Thymus (tissue), 14 donors: ENCODE measurements around the gene HRG. TPM values are rescaled to one million over a fixed set of nuclear protein-coding genes. Genes with fewer than 3 reads are reported as not detected.
A peak's percentile ranks its signal among the peaks of the same experiment; 100 is the strongest.

Experiments
- DNase-seq, 9 donors: peaks; one replicate each; pipeline ENCODE4 v3.0.0-alpha.2; 2013; ENCODE audit warnings: low spot score in 9 of 9, low read depth in 6 of 9, missing footprints in 1 of 9
- H3K27ac ChIP-seq, 2 donors: one replicate each; pipeline ENCODE4 v1.5.1; 2013; ENCODE audit warnings: control low read depth in 1 of 2, low read depth in 1 of 2, low read length in 1 of 2, mild to moderate bottlenecking in 1 of 2, moderate library complexity in 1 of 2
- H3K27me3 ChIP-seq, 2 donors: one replicate each; pipeline ENCODE4 v1.5.1; 2013; ENCODE audit warnings: low read length in 1 of 2; ENCODE audit not compliant: control insufficient read depth in 2 of 2, insufficient read depth in 1 of 2
- H3K36me3 ChIP-seq, 2 donors: one replicate each; pipeline ENCODE4 v1.5.1; 2013; ENCODE audit warnings: low read length in 1 of 2, mild to moderate bottlenecking in 1 of 2, moderate library complexity in 1 of 2; ENCODE audit not compliant: control insufficient read depth in 2 of 2, insufficient read depth in 2 of 2
- H3K4me1 ChIP-seq, 2 donors: one replicate each; pipeline ENCODE4 v1.5.1; 2013; ENCODE audit warnings: low read length in 2 of 2; ENCODE audit not compliant: control insufficient read depth in 2 of 2, insufficient read depth in 2 of 2
- H3K4me3 ChIP-seq, 2 donors: one replicate each; pipeline ENCODE4 v1.5.1; 2013; ENCODE audit warnings: low read length in 2 of 2, control low read depth in 1 of 2, mild to moderate bottlenecking in 1 of 2
- H3K9me3 ChIP-seq, 2 donors: one replicate each; pipeline ENCODE4 v1.5.1; 2013; ENCODE audit warnings: low read length in 1 of 2, mild to moderate bottlenecking in 1 of 2; ENCODE audit not compliant: control insufficient read depth in 2 of 2, insufficient read depth in 1 of 2
- WGBS: extraction: QIAGEN DNeasy Blood & Tissue Kit; methylation state at CpG from one replicate; pipeline ENCODE4 v1.1.7; 2013; 5-methylcytosine and 5-hydroxymethylcytosine counted together
- long read RNA-seq, 10 donors: transcript quantifications; one replicate each; lab custom pipeline, GENCODE V29; 2026
- polyA plus RNA-seq: library from polyadenylated mRNA; stranded (reverse); fragments of 200-250 nt; gene quantifications from one replicate; pipeline ENCODE4 v1.2.3, GENCODE V29; 2013
- total RNA-seq: library from RNA; stranded (reverse); fragments of 120-200 nt; gene quantifications from one replicate; pipeline ENCODE4 v1.2.4, GENCODE V29; 2013
- donor health status: healthy.

HRG gene
- total RNA-seq (not detected), polyA plus RNA-seq (0.02 TPM)
- long read RNA-seq, donor 1 = 0 reads
- long read RNA-seq, donor 2 = 0 reads
- long read RNA-seq, donor 3 = 0 reads
- long read RNA-seq, donor 4 = 0 reads
- long read RNA-seq, donor 5 = 0 reads
- long read RNA-seq, donor 6 = 0 reads
- long read RNA-seq, donor 7 = 0 reads
- long read RNA-seq, donor 8 = 0 reads
- long read RNA-seq, donor 9 = 0 reads
- long read RNA-seq, donor 10 = 0 reads

GRCh38 chr3:186665625-186666188 lies at the start of gene HRG:
Gene HRG, plus strand, starts transcription at chr3:186666014. Its CDS starts 18 bp downstream, at chr3:186666032.
- Histone ChIP-seq H3K36me3 (no peaks in the 10 kb centered on the region), H3K27me3 (peaks cover 0 to 10% of the 10 kb centered on the region in 2 donors), H3K4me3 (no peak within 1 kb of the TSS), H3K27ac (no peak within 1 kb of the TSS), H3K9me3 (no peaks in the 10 kb centered on the region), H3K4me1 (no peaks in the 10 kb centered on the region)
- no peak for DNase-seq
- 96% methylated on average over 8 of the region's 8 CpGs for WGBS

GRCh38 chr3:186616299-186616617 lies 49.6 kb upstream of the HRG start:
- Histone ChIP-seq H3K4me3 (no peak overlapping the region), H3K27ac (no peak overlapping the region), H3K4me1 (peaks cover 2 to 13% of the 10 kb centered on the region in 2 donors), H3K9me3 (peaks cover 0 to 5% of the 10 kb centered on the region in 2 donors), H3K36me3 (no peaks in the 10 kb centered on the region), H3K27me3 (peaks cover 4 to 44% of the 10 kb centered on the region in 2 donors)
- DNase-seq = no peak
- WGBS = 97% methylated on average over 8 of the region's 8 CpGs

- DNase-seq = peak; percentile 58 to 91 (median 74)
- peaks cover 2 to 13% of the 10 kb centered on the region in 2 donors for H3K4me1 ChIP-seq
- no peak overlapping the region for H3K4me3 ChIP-seq
- peaks cover 4 to 41% of the 10 kb centered on the region in 2 donors for H3K27me3 ChIP-seq
- no peak overlapping the region for H3K27ac ChIP-seq
- peaks cover 0 to 5% of the 10 kb centered on the region in 2 donors for H3K9me3 ChIP-seq
- no peaks in the 10 kb centered on the region for H3K36me3 ChIP-seq
- WGBS = 26% methylated on average over 31 of the region's 31 CpGs
Measured at GRCh38 chr3:186617036-186617946, 48.5 kb upstream of the HRG start.

- 95% methylated on average over 8 of the region's 8 CpGs for WGBS
- peaks cover 4 to 34% of the 10 kb centered on the region in 2 donors for H3K27me3 ChIP-seq
- peaks cover 2 to 13% of the 10 kb centered on the region in 2 donors for H3K4me1 ChIP-seq
- H3K36me3 ChIP-seq = no peaks in the 10 kb centered on the region
- peaks cover 0 to 5% of the 10 kb centered on the region in 2 donors for H3K9me3 ChIP-seq
- DNase-seq = no peak
- H3K27ac ChIP-seq = no peak overlapping the region
- H3K4me3 ChIP-seq = no peak overlapping the region
Measured at GRCh38 chr3:186618318-186618938, 47.4 kb upstream of the HRG start.

GRCh38 chr3:186619787-186620212 lies 46.0 kb upstream of the HRG start:
- no peak for DNase-seq
- peaks cover 2 to 9% of the 10 kb centered on the region in 2 donors for H3K4me1 ChIP-seq
- peaks cover 4 to 28% of the 10 kb centered on the region in 2 donors for H3K27me3 ChIP-seq
- no peaks in the 10 kb centered on the region for H3K36me3 ChIP-seq
- peaks cover 0 to 5% of the 10 kb centered on the region in 2 donors for H3K9me3 ChIP-seq
- WGBS = 99% methylated on average over 5 of the region's 5 CpGs
- H3K4me3 ChIP-seq = no peak overlapping the region
- H3K27ac ChIP-seq = no peak overlapping the region

- peaks cover 4 to 25% of the 10 kb centered on the region in 2 donors for H3K27me3 ChIP-seq
- no peak overlapping the region for H3K27ac ChIP-seq
- DNase-seq = no peak
- no peaks in the 10 kb centered on the region for H3K36me3 ChIP-seq
- peaks cover 0 to 2% of the 10 kb centered on the region in 2 donors for H3K9me3 ChIP-seq
- 91% methylated on average over 17 of the region's 17 CpGs for WGBS
- H3K4me3 ChIP-seq = no peak overlapping the region
- peaks cover 2 to 9% of the 10 kb centered on the region in 2 donors for H3K4me1 ChIP-seq
Measured at GRCh38 chr3:186620213-186621092, 45.4 kb upstream of the HRG start.

- DNase-seq = no peak
- 87% methylated on average over 7 of the region's 7 CpGs for WGBS
- no peaks in the 10 kb centered on the region for H3K9me3 ChIP-seq
- peaks cover 0 to 3% of the 10 kb centered on the region in 2 donors for H3K4me1 ChIP-seq
- H3K36me3 ChIP-seq = no peaks in the 10 kb centered on the region
- no peak overlapping the region for H3K4me3 ChIP-seq
- no peak overlapping the region for H3K27ac ChIP-seq
- peaks cover 4 to 21% of the 10 kb centered on the region in 2 donors for H3K27me3 ChIP-seq
Measured at GRCh38 chr3:186621894-186622650, 43.7 kb upstream of the HRG start.
